ENCODE measurements around the gene HBB.

HBB gene

DNA sequence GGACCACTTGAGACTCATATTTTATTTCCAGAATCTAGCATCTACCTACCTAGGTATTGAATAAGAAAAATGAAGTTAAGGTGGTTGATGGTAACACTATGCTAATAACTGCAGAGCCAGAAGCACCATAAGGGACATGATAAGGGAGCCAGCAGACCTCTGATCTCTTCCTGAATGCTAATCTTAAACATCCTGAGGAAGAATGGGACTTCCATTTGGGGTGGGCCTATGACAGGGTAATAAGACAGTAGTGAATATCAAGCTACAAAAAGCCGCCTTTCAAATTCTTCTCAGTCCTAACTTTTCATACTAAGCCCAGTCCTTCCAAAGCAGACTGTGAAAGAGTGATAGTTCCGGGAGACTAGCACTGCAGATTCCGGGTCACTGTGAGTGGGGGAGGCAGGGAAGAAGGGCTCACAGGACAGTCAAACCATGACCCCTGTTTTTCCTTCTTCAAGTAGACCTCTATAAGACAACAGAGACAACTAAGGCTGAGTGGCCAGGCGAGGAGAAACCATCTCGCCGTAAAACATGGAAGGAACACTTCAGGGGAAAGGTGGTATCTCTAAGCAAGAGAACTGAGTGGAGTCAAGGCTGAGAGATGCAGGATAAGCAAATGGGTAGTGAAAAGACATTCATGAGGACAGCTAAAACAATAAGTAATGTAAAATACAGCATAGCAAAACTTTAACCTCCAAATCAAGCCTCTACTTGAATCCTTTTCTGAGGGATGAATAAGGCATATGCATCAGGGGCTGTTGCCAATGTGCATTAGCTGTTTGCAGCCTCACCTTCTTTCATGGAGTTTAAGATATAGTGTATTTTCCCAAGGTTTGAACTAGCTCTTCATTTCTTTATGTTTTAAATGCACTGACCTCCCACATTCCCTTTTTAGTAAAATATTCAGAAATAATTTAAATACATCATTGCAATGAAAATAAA lies 2.1 kb downstream of the HBB start:
- Mint-ChIP-seq H3K27ac (no peak overlapping the region), H3K4me1 (ENCODE audit: low read depth) (no peaks in the 10 kb centered on the region), H3K4me3 (no peak overlapping the region), H3K9me3 (peaks cover 2% of the 10 kb centered on the region), H3K36me3 (ENCODE audit: low read depth) (no peaks in the 10 kb centered on the region), H3K27me3 (peaks cover 2% of the 10 kb centered on the region)
- DNase-seq: no peak

DNA sequence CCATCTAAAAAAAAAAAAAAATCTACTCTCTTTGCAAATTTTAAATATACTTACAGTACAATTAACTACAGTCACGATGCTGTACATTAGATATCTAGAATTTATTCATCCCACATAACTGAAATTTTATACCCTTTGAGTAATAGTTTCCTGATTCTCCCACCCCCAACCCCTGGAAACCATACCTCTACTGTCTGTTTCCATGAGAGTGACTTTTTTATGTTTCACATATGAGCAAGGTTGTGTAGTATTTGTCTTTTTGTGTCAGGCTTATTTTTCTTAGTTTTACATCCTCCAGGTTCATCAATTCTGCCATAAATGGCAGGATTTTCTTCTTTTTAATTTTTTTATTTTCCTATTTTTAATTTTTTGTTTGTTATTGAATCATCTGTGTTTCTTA lies 3.2 kb downstream of the HBB start:
- no peak overlapping the region for H3K27ac Mint-ChIP-seq
- H3K27me3 Mint-ChIP-seq: peaks cover 2% of the 10 kb centered on the region
- no peaks in the 10 kb centered on the region for H3K4me1 Mint-ChIP-seq (ENCODE audit: low read depth)
- H3K4me3 Mint-ChIP-seq: no peak overlapping the region
- no peaks in the 10 kb centered on the region for H3K36me3 Mint-ChIP-seq (ENCODE audit: low read depth)
- DNase-seq: no peak
- peaks cover 2% of the 10 kb centered on the region for H3K9me3 Mint-ChIP-seq

- Mint-ChIP-seq H3K27me3 (peaks cover 2% of the 10 kb centered on the region), H3K9me3 (peaks cover 2% of the 10 kb centered on the region), H3K4me3 (no peak overlapping the region), H3K36me3 (ENCODE audit: low read depth) (no peaks in the 10 kb centered on the region), H3K4me1 (ENCODE audit: low read depth) (no peaks in the 10 kb centered on the region), H3K27ac (no peak overlapping the region)
- no peak for DNase-seq
Observed at GRCh38 chr11:5223146-5223545, 3.7 kb downstream of the HBB start.

DNA sequence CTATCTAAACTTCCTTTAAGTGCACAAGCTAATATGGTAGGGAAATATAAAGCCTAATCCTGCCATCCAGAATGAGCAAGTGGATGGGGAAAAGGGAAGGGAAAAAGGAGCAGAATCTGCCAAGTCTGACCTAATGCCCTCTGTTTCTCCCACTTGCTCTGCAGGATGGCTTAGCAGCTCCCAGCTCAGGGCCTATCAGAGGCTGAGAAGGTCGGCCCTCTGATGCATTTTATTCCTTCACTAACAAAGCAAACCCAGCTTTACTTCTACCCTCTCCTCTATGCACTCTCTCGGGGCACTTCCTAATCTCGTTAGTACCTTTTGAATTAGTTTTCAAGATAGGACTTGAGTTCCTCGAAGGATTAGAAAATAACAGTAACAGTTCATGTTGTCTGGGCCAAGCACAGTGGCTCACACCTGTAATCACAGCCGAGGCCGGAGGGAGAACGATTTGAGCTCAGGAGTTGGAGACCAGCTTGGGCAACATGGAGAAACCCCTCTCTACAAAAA lies 16.4 kb downstream of the HBB start:
- Mint-ChIP-seq H3K4me3 (no peak overlapping the region), H3K36me3 (ENCODE audit: low read depth) (no peaks in the 10 kb centered on the region), H3K4me1 (ENCODE audit: low read depth) (no peaks in the 10 kb centered on the region), H3K27ac (no peak overlapping the region), H3K27me3 (no peaks in the 10 kb centered on the region), H3K9me3 (no peaks in the 10 kb centered on the region)
- DNase-seq: no peak

DNA sequence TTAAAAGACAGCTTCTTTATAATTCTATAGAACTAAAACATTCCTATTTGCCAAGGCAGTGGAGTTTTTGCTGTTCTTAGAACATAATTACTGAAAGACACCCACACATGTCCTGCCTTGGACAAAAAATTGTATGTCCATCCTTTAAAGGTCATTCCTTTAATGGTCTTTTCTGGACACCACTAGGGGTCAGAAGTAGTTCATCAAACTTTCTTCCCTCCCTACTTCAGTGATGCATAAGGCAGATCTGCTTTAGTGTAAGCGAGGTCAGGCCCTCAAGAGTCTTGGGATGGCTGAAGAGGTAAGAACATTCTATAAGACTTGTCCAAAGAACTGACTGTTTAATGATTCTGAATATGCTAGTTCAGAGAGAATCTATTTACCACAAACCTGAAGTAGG lies 22.1 kb downstream of the HBB start:
- Mint-ChIP-seq H3K27ac (no peak overlapping the region), H3K36me3 (ENCODE audit: low read depth) (no peaks in the 10 kb centered on the region), H3K9me3 (no peaks in the 10 kb centered on the region)

DNA sequence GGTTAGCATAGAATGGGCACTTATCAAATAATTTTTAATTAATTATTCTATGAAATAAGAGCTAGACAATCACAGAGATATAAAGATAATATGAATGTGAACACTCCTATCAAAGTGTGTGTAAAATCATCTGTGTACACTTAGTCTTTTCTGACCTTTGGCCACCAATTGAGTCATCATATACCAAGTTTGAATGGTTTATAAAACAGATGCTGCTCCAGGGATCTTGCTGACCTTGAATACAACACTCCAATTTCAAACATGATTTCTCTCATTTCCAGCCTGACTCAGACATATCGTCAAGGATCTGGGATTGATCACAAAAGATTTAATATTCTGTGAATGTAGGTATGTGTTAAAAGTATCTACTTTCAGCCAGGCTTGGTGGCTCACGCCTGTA lies 23.5 kb downstream of the HBB start:
- Mint-ChIP-seq H3K27ac (no peak overlapping the region), H3K9me3 (no peaks in the 10 kb centered on the region), H3K27me3 (peaks cover 4% of the 10 kb centered on the region), H3K4me1 (ENCODE audit: low read depth) (no peaks in the 10 kb centered on the region), H3K4me3 (no peak overlapping the region), H3K36me3 (ENCODE audit: low read depth) (no peaks in the 10 kb centered on the region)
- no peak for DNase-seq

More for the DNA sequence above, 22.1 kb downstream of the HBB start:
- Mint-ChIP-seq H3K4me1 (ENCODE audit: low read depth) (no peaks in the 10 kb centered on the region), H3K4me3 (no peak overlapping the region), H3K27me3 (peaks cover 1% of the 10 kb centered on the region)
- DNase-seq: no peak

GRCh38 chr11:5200582-5200981 lies 26.3 kb downstream of the HBB start, which contains the start of gene OR51V1:
OR51V1 (minus strand) TSS chr11:5200682; CDS start chr11:5200682, 0 bp downstream.
- no peaks in the 10 kb centered on the region for H3K4me1 Mint-ChIP-seq (ENCODE audit: low read depth)
- H3K27ac Mint-ChIP-seq: no peak within 1 kb of the TSS
- H3K27me3 Mint-ChIP-seq: peaks cover 4% of the 10 kb centered on the region
- no peak within 1 kb of the TSS for H3K4me3 Mint-ChIP-seq
- no peaks in the 10 kb centered on the region for H3K36me3 Mint-ChIP-seq (ENCODE audit: low read depth)
- DNase-seq: no peak
- H3K9me3 Mint-ChIP-seq: no peaks in the 10 kb centered on the region

GRCh38 chr11:5198285-5198684 lies 28.6 kb downstream of the HBB start:
- H3K27ac Mint-ChIP-seq: no peak overlapping the region
- H3K4me1 Mint-ChIP-seq (ENCODE audit: low read depth): no peaks in the 10 kb centered on the region
- no peak overlapping the region for H3K4me3 Mint-ChIP-seq
- peaks cover 4% of the 10 kb centered on the region for H3K27me3 Mint-ChIP-seq
- H3K9me3 Mint-ChIP-seq: no peaks in the 10 kb centered on the region
- DNase-seq: no peak
- H3K36me3 Mint-ChIP-seq (ENCODE audit: low read depth): no peaks in the 10 kb centered on the region

DNA sequence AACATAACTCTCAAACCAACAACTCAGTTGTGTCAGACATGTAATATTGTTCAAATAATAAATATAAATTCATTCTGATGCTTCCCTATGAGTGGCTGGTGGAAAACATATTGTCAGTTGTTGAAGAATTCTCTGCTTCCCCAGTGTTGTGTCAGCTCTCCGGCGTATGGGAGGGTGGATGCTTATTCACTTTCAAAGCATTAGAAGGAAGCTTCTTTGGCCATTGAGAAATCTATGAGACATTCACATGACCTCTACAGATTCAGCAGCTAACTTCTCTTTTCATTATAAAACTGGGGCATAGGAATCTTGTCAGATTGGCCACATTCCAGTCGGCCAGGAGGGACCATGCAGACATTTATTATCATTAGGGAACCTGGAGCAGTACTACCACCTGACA lies 29.3 kb downstream of the HBB start:
- Mint-ChIP-seq H3K9me3 (peaks cover 5% of the 10 kb centered on the region), H3K4me3 (no peak overlapping the region), H3K36me3 (ENCODE audit: low read depth) (no peaks in the 10 kb centered on the region), H3K27ac (no peak overlapping the region), H3K4me1 (ENCODE audit: low read depth) (no peaks in the 10 kb centered on the region), H3K27me3 (peaks cover 4% of the 10 kb centered on the region)
- DNase-seq: no peak

DNA sequence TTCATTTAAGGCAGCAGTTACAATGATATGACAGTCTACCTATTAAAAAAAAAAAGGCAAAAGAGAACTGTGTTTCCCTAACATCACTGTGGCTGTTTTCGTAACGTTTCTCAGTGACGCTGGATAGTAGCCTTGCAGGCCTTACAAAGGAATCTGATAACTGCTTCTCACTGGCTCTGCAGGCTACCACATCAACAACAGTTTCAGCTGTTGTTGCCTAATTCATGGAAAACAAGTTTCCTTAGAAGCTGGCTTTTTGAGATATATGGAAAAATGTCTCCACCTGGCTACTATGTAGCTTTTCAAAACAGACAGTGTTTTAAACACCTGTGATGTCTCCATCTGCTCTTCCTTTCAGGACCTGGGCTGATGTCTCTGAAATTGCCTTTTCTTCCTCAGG lies 30.1 kb downstream of the HBB start:
- Mint-ChIP-seq H3K4me1 (ENCODE audit: low read depth) (no peaks in the 10 kb centered on the region), H3K36me3 (ENCODE audit: low read depth) (no peaks in the 10 kb centered on the region), H3K27me3 (peaks cover 4% of the 10 kb centered on the region), H3K4me3 (no peak overlapping the region), H3K9me3 (peaks cover 5% of the 10 kb centered on the region), H3K27ac (no peak overlapping the region)
- no peak for DNase-seq

DNA sequence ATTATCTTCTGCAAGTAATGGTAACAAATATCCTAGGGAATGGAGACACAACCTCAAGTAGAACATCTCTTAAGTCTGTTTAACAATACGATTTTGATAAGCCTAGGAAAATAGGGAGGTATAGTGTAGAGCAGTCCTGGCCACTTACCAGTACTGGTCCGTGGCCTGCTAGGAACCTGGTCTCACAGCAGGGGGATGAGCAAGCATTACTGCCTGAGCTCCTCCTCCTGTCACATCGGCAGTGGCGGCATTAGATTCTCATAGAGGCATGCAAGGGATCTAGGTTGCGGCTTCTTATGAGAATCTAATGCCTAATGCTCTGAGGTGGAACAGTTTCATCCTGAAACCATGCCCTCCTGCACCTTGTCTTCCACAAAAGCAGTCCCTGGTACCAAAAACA lies 30.8 kb downstream of the HBB start:
- H3K27me3 Mint-ChIP-seq: peaks cover 4% of the 10 kb centered on the region
- H3K27ac Mint-ChIP-seq: no peak overlapping the region
- H3K36me3 Mint-ChIP-seq (ENCODE audit: low read depth): no peaks in the 10 kb centered on the region
- DNase-seq: no peak
- no peaks in the 10 kb centered on the region for H3K4me1 Mint-ChIP-seq (ENCODE audit: low read depth)
- peaks cover 5% of the 10 kb centered on the region for H3K9me3 Mint-ChIP-seq
- H3K4me3 Mint-ChIP-seq: no peak overlapping the region

DNA sequence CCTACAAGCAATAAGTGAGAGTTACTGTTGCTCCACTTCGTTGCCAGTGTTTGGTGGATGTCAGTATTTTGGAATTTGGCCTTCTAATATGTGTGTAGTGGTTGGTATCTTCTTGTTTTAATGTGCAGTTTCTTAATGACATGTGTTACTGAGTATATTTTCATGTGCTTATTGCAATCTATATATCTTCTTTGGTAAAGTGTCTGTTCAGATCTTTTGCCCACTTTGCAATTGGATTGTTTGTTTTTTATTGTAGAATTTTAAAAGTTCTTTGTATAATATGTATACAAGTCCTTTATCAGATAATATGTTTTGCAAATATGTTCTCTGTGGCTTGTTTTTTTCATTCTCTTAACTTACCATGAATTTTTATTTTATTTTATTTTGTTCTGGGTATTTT lies 34.1 kb downstream of the HBB start:
- Mint-ChIP-seq H3K27ac (no peak overlapping the region), H3K27me3 (no peaks in the 10 kb centered on the region), H3K36me3 (ENCODE audit: low read depth) (no peaks in the 10 kb centered on the region), H3K4me1 (ENCODE audit: low read depth) (no peaks in the 10 kb centered on the region), H3K9me3 (peaks cover 16% of the 10 kb centered on the region), H3K4me3 (no peak overlapping the region)
- DNase-seq: no peak

DNA sequence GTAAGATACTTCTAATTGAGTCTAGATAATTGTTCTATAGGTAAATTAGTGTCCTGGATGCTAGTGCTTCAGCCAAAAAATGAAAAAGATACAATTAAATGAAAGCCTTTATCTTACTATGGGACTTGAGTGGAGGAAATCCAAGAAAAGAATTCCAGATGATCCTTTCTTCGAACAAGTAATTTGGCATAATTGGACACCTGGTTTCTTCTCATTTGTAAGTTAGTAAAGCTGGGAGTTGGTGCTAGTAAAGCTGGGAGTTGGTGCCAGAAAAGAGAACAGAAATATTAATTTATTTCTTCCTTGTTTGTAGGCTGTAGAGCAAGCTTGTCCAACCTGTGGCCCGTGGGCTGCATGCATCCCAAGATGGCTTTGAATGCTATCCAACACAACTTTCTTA lies 38.7 kb downstream of the HBB start:
- H3K4me3 Mint-ChIP-seq: no peak overlapping the region
- H3K27me3 Mint-ChIP-seq: peaks cover 2% of the 10 kb centered on the region
- H3K27ac Mint-ChIP-seq: no peak overlapping the region
- H3K9me3 Mint-ChIP-seq: peaks cover 15% of the 10 kb centered on the region
- no peaks in the 10 kb centered on the region for H3K4me1 Mint-ChIP-seq (ENCODE audit: low read depth)
- H3K36me3 Mint-ChIP-seq (ENCODE audit: low read depth): no peaks in the 10 kb centered on the region
- no peak for DNase-seq

- Mint-ChIP-seq H3K27ac (no peak overlapping the region), H3K36me3 (ENCODE audit: low read depth) (no peaks in the 10 kb centered on the region), H3K27me3 (peaks cover 2% of the 10 kb centered on the region), H3K9me3 (no peaks in the 10 kb centered on the region), H3K4me1 (ENCODE audit: low read depth) (no peaks in the 10 kb centered on the region), H3K4me3 (no peak overlapping the region)
- no peak for DNase-seq
Observed at GRCh38 chr11:5178046-5178837, 48.6 kb downstream of the HBB start.

Data from activated T-cell treated with anti-CD3 and anti-CD28 coated beads, Interleukin-2, amount 50 U/mL, for 24 hours (primary cell).